IMR-90 (cell line): ENCODE results near the gene PLEKHH1.

ENCODE experiments used
- CTCF ChIP-seq: conservative IDR thresholded peaks from 2 replicates; pipeline ENCODE4 v1.5.1; 2012; ENCODE audit warnings: mild to moderate bottlenecking, low read depth, low read length, improper control_type of control experiment
- SMC3 ChIP-seq: fragments of 150-350 bp; IDR thresholded peaks from 2 replicates; pipeline ENCODE4 v1.6.1; 2016; ENCODE audit warnings: low read depth, mild to moderate bottlenecking, antibody characterized with exemption, low read length, moderate library complexity
- USF2 ChIP-seq: fragments of 150-350 bp; IDR thresholded peaks from 2 replicates; pipeline ENCODE4 v1.6.1; 2017; ENCODE audit warnings: mild to moderate bottlenecking, antibody characterized with exemption, low read length, low read depth

GRCh38 chr14:67599698-67600561, 66.8 kb downstream of the PLEKHH1 start, which contains the start of gene PIGH:
- TF ChIP-seq CTCF = peak; percentile 68
- TF ChIP-seq SMC3 = peak; percentile 40
- TF ChIP-seq USF2 = no peak
